Stimulated activated naive B cell treated with anti-CD40 and anti-IgM and Interleukin-4, amounts not matched to agents 10 μg/mL and 1 μg/mL and 100 μg/mL, for 72 hours (primary cell): Measurements from ENCODE around the gene KRTAP9-3.
"Not testable (repeated sequence)": the region's sequence is repeated elsewhere in the genome, so short reads cannot be mapped to it uniquely, and the experiment has no call there.

Experiments
- ATAC-seq, 2 donors: fragments of 150-1000 bp; cut with Tn5 transposase; replicated peaks; 2 replicates each; pipeline ENCODE4 v1.10.0; 2021; ENCODE audit warnings: moderate library complexity in 1 of 2
- DNase-seq: peaks from one replicate; pipeline ENCODE4 v3.0.0; 2021
- H3K27ac Mint-ChIP-seq: one replicate; pipeline ENCODE4 v1.8.0; 2022; ENCODE audit warnings: mild to moderate bottlenecking, mixed read lengths
- H3K27me3 Mint-ChIP-seq, 2 donors: one replicate each; pipeline ENCODE4 v1.8.0; 2022; ENCODE audit warnings: mixed read lengths in 2 of 2
- H3K36me3 Mint-ChIP-seq, 2 donors: one replicate each; pipeline ENCODE4 v1.8.0; 2022; ENCODE audit warnings: mixed read lengths in 2 of 2, mild to moderate bottlenecking in 1 of 2
- H3K4me1 Mint-ChIP-seq, 2 donors: one replicate each; pipeline ENCODE4 v1.8.0; 2022; ENCODE audit warnings: mixed read lengths in 2 of 2, mild to moderate bottlenecking in 1 of 2
- H3K4me3 Mint-ChIP-seq, 2 donors: one replicate each; pipeline ENCODE4 v1.8.0; 2022; ENCODE audit warnings: mild to moderate bottlenecking in 2 of 2, mixed read lengths in 2 of 2, moderate library complexity in 1 of 2
- H3K9me3 Mint-ChIP-seq, 2 donors: one replicate each; pipeline ENCODE4 v1.8.0; 2022; ENCODE audit warnings: mixed read lengths in 2 of 2, mild to moderate bottlenecking in 1 of 2

Gene KRTAP9-3

DNA sequence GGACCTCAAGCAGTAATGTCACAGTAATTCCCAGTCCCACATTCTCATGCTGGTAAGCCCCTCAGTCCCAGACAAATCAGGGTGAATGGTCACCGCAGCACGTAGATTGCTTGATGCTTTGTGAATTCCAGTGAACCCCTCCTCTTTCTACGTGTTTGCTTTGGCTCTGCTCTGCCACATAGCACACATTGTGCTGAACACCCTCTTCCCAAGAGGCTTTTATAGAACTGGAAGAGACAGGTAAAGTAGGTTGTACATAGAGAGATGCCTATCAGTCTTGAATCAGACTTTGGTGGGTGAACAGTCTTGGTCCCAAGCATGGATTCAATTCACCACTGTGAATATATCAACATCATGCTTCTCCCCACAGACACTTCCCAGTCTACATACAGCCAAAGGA is 32.4 kb downstream of the KRTAP9-3 start:
- Mint-ChIP-seq H3K4me3 (no peak overlapping the region), H3K36me3 (no peaks in the 10 kb centered on the region), H3K27ac (no peak overlapping the region), H3K27me3 (peaks cover 19 to 40% of the 10 kb centered on the region in 2 donors), H3K4me1 (peaks cover 0 to 8% of the 10 kb centered on the region in 2 donors), H3K9me3 (peaks cover 0 to 2% of the 10 kb centered on the region in 2 donors)
- ATAC-seq: no peak
- DNase-seq: no peak

DNA sequence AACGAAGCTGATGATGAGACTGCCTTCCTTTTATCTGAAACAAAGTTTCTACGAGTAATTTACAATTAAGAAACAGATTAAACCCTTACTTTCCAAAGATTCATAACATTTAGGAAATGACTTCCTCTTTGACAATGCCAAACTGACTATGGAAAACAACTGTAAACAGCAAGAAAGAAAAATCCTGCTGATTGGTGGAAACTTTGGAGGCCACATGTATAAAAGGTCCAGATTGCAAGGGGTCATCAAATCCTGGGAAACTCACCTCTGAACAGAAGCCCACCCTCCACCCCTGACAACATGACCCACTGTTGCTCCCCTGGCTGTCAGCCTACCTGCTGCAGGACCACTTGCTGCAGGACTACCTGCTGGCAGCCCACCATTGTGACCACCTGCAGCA is 32.8 kb downstream of the KRTAP9-3 start, which contains the start of gene KRTAP9-6:
KRTAP9-6 (plus strand) TSS at position 301 of the 400 bp plus-strand sequence; CDS start at position 301, 0 bp downstream.
- ATAC-seq: no peak
- H3K9me3 Mint-ChIP-seq: peaks cover 0 to 2% of the 10 kb centered on the region in 2 donors

DNA sequence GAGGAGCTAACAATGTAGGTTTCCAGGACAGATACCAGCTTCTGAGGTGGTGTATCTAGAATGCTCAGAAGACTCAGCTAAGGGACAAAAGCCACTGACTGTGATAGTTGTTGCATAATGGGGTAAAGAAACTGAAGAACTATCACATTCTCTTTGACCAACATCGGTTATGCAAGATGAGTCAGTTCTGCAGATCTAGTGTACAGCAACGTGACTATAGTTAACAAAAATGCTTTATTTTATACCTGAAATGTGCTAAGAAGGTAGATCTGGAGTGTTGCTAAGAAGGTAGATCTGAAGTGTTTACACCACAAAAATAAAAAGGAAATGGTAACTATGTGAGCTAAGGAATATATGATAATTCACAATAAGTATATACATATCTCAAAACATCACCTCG is 35.5 kb downstream of the KRTAP9-3 start:
- Mint-ChIP-seq H3K27me3 (peaks cover 19 to 36% of the 10 kb centered on the region in 2 donors), H3K4me3 (no peak overlapping the region), H3K36me3 (no peaks in the 10 kb centered on the region), H3K9me3 (no peaks in the 10 kb centered on the region), H3K4me1 (peaks cover 5 to 11% of the 10 kb centered on the region in 2 donors), H3K27ac (no peak overlapping the region)
- no peak for ATAC-seq
- DNase-seq: no peak

More for the DNA sequence above, 32.8 kb downstream of the KRTAP9-3 start, which contains the start of gene KRTAP9-6:
- DNase-seq: no peak
- Mint-ChIP-seq H3K27me3 (peaks cover 19 to 37% of the 10 kb centered on the region in 2 donors), H3K36me3 (no peaks in the 10 kb centered on the region), H3K27ac (no peak within 1 kb of the TSS), H3K4me1 (peaks cover 0 to 8% of the 10 kb centered on the region in 2 donors), H3K4me3 (no peak within 1 kb of the TSS)

DNA sequence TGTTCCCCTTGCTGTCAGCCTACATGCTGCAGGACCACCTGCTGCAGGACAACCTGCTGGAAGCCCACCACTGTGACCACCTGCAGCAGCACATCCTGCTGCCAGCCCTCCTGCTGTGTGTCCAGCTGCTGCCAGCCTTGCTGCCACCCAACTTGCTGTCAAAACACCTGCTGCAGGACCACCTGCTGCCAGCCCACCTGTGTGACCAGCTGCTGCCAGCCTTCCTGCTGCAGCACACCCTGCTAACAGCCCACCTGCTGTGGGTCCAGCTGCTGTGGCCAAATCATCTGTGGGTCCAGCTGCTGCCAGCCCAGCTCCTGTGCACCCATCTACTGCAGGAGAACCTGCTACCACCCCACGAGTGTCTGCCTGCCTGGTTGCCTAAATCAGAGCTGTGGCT is 39.1 kb downstream of the KRTAP9-3 start:
- Mint-ChIP-seq H3K27me3 (peaks cover 25 to 33% of the 10 kb centered on the region in 2 donors), H3K4me1 (peaks cover 9 to 11% of the 10 kb centered on the region in 2 donors)
- DNase-seq, H3K4me3 Mint-ChIP-seq, H3K36me3 Mint-ChIP-seq, ATAC-seq, H3K9me3 Mint-ChIP-seq, H3K27ac Mint-ChIP-seq: not testable (repeated sequence)

DNA sequence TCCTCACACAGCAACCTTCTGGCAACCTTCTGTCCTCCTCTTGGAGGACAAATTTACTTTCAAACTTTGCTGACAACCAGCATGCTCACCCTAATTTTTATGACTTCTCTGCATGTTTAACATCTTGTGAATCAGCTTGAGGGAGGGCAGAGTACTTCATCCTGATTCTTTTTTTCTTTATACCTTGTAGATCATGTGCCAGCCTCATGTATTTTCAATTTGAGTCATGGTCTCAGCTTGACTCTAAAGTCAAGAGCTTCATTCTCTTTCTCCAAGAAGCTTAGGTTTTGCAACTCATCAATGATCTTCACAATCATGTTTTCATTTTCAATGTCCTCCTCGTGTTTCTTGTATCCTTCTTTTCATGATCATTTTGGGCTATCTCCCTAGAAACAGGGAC is 39.6 kb downstream of the KRTAP9-3 start:
- Mint-ChIP-seq H3K4me1 (peaks cover 9 to 12% of the 10 kb centered on the region in 2 donors), H3K9me3 (no peaks in the 10 kb centered on the region), H3K36me3 (no peaks in the 10 kb centered on the region), H3K4me3 (no peak overlapping the region), H3K27me3 (peaks cover 30 to 35% of the 10 kb centered on the region in 2 donors), H3K27ac (no peak overlapping the region)
- DNase-seq: no peak
- no peak for ATAC-seq

DNA sequence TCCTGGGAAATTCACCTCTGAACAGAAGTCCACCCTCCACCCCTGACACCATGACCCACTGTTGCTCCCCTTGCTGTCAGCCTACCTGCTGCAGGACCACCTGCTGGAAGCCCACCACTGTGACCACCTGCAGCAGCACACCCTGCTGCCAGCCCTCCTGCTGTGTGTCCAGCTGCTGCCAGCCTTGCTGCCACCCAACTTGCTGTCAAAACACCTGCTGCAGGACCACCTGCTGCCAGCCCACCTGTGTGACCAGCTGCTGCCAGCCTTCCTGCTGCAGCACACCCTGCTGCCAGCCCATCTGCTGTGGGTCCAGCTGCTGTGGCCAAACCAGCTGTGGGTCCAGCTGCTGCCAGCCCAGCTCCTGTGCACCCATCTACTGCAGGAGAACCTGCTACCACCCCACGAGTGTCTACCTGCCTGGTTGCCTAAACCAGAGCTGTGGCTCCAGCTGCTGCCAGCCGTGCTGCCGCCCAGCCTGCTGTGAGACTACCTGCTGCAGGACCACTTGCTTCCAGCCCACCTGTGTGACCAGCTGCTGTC is 43.5 kb downstream of the KRTAP9-3 start, which contains the start of gene KRTAP9-7:
KRTAP9-7 (plus strand) TSS at position 51 of the 543 bp plus-strand sequence; CDS start at position 51, 0 bp downstream.
- H3K4me3 Mint-ChIP-seq, H3K27ac Mint-ChIP-seq, ATAC-seq, H3K36me3 Mint-ChIP-seq, H3K9me3 Mint-ChIP-seq, DNase-seq: not testable (repeated sequence)
- Mint-ChIP-seq H3K4me1 (peaks cover 9 to 12% of the 10 kb centered on the region in 2 donors), H3K27me3 (peaks cover 29 to 46% of the 10 kb centered on the region in 2 donors)

DNA sequence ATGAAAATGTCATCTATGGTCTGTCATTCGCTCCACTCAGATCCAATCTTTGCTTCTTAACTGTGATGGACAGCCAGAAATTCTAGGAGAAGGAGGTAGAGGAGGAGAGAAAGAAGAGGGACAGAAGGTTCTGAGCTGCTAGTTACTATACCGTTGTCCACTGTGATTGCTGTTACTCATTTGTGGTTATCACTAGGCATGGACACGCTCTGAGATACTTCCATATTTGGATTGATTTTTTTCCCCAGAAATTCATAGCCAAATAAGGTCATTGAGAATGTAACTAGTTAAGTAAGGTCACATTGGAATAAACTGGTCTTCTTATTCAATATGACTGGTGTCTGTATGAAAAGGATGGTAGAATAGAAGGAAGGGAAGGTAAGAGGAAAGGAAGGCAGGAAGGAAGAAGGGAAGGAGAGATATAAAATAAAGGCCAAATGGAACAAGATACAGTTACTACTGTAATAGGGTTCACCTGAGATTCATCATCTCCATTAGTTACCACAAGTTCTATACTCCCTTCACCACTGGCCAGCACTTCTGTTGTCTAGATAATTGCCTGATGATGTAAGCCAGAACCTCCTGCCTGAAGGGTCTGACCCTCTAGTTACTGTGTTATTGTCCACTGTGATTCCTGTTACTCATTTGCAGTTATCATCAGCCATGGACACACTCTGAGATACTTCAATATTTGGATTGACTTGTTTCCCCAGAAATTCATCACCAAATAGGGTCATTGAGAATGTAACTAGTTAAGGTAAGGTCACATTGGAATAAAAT is 46.1 kb downstream of the KRTAP9-3 start:
- Mint-ChIP-seq H3K27me3 (peaks cover 21 to 38% of the 10 kb centered on the region in 2 donors), H3K9me3 (peaks cover 0 to 2% of the 10 kb centered on the region in 2 donors), H3K4me3 (no peak overlapping the region), H3K4me1 (peaks cover 5 to 7% of the 10 kb centered on the region in 2 donors), H3K27ac (no peak overlapping the region), H3K36me3 (peaks cover 0 to 2% of the 10 kb centered on the region in 2 donors)
- DNase-seq (no peak), ATAC-seq (no peak)
